Fibroblast of mammary gland (primary cell): ENCODE measurements around the gene ADD2.
"Not testable (repeated sequence)": the region's sequence is repeated elsewhere in the genome, so short reads cannot be mapped to it uniquely, and the experiment has no call there.

Experiments
- DNase-seq: peaks from one replicate; pipeline ENCODE4 v3.0.0-alpha.2; 2010; ENCODE audit warnings: low read depth
- H3K4me3 ChIP-seq: 2 replicates; pipeline ENCODE4 v1.5.1; 2011; ENCODE audit warnings: low read depth, mild to moderate bottlenecking, low read length, moderate library complexity; ENCODE audit not compliant: control insufficient read depth
- CTCF ChIP-seq: conservative IDR thresholded peaks from 2 replicates; pipeline ENCODE4 v1.5.1; 2011; ENCODE audit warnings: low read depth, low read length, inconsistent platforms; ENCODE audit not compliant: control insufficient read depth, insufficient read depth

Gene ADD2

GRCh38 chr2:70806620-70807019 is 38.6 kb upstream of the ADD2 start:
- no peak for TF ChIP-seq CTCF
- DNase-seq, result no peak
- no peak overlapping the region for H3K4me3 ChIP-seq

- no peak for DNase-seq
- TF ChIP-seq CTCF, result no peak
Observed at GRCh38 chr2:70806013-70806412, 38.0 kb upstream of the ADD2 start.

GRCh38 chr2:70801607-70802263 is 33.7 kb upstream of the ADD2 start:
- no peak for DNase-seq
- TF ChIP-seq CTCF, result no peak

More at GRCh38 chr2:70806013-70806412, 38.0 kb upstream of the ADD2 start:
- no peak overlapping the region for H3K4me3 ChIP-seq

GRCh38 chr2:70799706-70800105 is 31.7 kb upstream of the ADD2 start:
- no peak for DNase-seq
- TF ChIP-seq CTCF, result no peak
- no peak overlapping the region for H3K4me3 ChIP-seq

More at GRCh38 chr2:70801607-70802263, 33.7 kb upstream of the ADD2 start:
- no peak overlapping the region for H3K4me3 ChIP-seq

- not testable (repeated sequence) for H3K4me3 ChIP-seq, DNase-seq
Observed at GRCh38 chr2:70797996-70798395, 30.0 kb upstream of the ADD2 start.

- no peak for TF ChIP-seq CTCF
- no peak overlapping the region for H3K4me3 ChIP-seq
- DNase-seq, result no peak
Observed at GRCh38 chr2:70797506-70797905, 29.5 kb upstream of the ADD2 start.

GRCh38 chr2:70796262-70796661 is 28.3 kb upstream of the ADD2 start:
- no peak for TF ChIP-seq CTCF
- DNase-seq, result no peak
- no peak overlapping the region for H3K4me3 ChIP-seq
